Activated CD4-positive, alpha-beta T cell treated with anti-CD3 and anti-CD28 coated beads, Interleukin-2, amount 50 U/mL, for 24 hours (primary cell): ENCODE measurements around the gene SHC3.

ENCODE experiments used
- DNase-seq, 2 donors: peaks; one replicate each; pipeline ENCODE4 v3.0.0-alpha.2; 2020; ENCODE audit warnings: low read depth in 1 of 2, low spot score in 1 of 2

The SHC3 gene

DNA sequence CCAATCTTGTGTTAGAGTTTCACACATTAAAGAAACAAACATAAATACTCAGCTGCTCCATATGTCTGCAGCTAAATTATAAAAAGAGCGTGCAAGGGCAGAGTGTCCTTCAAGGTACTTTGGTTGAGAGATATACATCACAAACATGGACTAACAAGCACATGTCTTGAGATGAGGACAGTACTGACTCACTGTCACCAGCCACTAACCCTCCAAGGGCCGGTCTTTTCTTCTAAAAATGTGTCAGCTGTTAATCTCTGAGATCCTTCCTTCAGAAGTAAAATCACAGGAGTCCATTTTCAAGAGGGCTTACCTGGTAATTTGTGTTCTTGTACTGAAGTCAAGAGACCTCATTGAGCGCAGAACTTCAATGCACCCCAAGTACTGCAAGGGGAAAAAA, 66.4 kb downstream of the SHC3 start:
- DNase-seq = no peak

DNA sequence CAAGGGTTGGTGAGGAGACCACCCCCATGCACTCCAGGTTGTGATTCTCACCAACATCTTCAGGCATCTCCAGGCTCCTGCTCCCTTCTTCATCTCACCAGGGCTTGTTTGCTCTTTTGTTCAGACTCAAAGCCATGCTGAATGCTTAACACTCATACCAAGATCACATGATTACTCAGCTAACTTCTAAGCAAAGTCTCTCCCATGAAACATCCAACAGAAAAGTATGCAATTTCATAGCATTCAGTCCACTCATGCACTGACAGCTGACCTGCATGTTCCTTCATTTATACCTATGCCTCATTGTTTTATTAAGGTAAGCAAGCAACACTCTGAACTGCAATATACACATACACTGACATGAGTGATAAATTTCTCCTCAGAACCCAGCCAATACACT, 69.0 kb downstream of the SHC3 start:
- no peak for DNase-seq

DNA sequence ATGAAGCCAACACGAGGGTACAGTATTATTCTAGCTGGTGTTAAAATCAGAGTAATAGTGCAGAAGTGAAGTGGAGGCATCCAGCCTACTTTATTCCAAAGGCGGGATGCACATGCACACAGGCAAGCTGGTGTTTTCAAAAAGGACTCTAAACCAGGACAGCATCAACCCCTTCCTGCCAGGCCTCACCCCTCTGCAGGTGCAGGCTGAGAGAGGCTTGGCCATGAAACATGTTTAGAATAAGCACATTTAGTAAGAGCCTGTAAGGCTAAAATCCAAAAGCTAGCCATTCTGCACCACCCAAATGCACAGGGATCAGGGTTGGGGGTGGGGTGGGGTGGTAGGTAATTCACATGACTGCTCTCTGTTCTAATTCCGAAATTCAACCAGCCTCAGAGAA, 71.2 kb downstream of the SHC3 start:
- DNase-seq = no peak

DNA sequence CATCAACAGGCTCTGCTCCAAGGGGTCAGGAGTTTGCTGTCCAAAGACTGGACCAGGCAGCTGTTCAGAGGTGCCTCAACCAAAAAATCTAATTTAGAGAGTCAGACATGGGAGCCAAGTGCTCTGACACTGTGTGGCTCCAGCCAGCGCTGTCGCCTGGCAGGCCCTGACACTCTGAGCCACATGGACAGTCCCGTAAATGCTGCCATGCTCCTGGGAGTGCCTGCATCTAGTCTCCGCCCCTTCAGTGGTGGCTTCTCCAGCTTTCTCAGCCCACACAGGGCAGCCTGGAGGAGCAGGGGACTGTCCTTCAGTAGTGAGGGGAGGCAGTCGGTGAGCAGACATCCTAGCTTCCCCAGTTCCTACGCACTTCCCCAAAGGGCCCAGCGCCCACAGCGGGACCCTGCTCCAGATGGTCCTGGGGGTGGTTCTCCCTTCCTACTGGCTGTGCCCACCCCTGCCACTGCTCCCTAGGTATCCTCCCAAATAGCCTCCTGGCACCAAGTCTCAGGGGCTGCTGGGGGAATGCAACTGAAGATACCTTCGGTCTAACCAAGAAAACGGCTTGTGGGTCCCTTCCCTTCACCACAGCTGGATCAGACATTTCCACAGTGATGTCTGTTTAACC, 72.3 kb downstream of the SHC3 start:
- no peak for DNase-seq

DNA sequence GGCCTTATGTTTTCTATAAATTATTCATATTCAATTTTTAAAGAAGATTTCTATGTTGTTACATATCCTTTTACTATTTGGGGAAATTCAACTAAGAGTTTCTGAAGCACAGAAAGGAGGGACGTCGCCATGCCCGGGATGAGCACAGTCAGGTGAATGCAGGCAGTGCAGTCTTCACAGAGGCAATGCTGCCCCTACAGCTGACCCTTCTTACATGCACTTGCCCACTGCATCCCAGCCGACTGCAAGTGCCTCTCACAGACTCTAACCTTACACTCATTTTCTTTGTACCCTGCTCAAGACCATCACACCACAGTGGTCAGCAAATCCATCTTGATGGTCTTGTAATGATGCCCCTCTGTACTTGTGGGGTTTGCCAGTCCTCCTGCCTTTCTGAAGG, 73.8 kb downstream of the SHC3 start:
- no peak for DNase-seq

DNA sequence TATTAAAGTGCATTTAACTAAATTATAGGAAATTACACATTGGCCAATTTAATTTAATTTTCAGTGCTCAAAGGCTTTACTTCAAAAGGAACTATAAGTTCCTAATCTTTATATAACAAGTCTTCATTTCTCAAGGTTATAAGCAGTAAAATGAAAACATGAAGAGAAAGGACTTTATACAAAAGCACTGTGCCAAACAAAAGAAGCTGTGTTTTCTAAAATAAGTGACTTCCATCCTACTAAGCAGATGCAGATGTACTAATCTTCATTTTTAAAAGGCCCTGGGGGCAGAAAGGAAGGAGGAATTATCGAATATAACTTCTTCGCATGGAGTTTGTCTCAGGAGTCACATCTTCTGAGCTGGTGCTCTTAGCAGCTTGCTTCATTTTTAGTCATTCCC, 81.4 kb downstream of the SHC3 start:
- DNase-seq = no peak

DNA sequence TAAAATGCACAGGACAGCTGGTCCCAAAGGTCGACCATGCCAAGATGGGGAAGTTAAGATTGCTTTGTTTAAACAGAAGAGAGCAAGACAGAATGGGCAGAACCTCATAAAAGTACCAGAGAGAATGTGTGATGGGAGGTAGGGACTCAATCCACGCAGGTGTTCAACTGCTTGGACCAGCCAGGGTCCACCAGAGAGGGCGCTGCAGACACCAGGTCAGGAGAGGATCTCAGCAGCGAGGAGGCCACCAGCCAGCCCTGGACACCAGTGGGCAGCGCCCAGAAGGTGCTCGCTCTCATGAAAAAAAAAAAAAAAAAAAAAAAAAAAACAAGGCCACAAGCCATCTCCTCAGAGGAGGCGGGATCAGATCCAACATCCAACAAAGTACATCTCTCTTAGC, 81.8 kb downstream of the SHC3 start:
- no peak for DNase-seq

DNA sequence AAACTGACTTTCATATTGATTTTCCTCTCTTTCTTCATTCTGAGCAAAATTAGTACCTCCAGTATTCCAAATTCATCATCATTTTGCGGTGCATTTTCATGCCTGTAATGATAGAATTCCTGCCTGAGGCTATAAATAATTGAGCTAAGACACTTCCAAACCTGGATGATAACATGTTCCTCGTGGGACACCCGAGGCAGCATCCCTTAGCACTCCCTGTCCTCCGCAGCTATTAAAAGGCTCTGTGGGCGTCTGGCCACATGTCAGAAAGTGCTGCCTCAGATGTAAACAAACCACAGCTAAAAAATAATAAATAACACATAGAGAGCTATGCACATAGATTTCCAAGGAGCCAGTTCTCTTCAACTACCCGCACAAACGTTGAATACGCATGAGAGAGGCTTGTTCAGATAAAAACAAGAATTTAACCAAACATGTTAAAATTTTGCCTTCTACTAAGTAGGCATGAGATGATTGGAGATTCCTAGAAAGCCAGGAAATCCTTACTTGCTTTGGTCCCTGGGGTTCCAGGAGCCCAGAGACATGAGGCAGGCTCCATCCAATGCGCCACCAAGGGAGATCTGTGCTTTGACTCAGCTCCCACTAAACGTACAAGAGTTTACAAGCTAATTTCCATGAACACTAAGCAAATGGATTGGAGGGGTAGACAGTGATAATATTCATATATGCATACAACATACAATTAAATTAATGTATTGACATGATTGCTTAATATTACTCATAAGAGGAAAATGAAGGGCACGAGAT, 82.7 kb downstream of the SHC3 start:
- DNase-seq = no peak

DNA sequence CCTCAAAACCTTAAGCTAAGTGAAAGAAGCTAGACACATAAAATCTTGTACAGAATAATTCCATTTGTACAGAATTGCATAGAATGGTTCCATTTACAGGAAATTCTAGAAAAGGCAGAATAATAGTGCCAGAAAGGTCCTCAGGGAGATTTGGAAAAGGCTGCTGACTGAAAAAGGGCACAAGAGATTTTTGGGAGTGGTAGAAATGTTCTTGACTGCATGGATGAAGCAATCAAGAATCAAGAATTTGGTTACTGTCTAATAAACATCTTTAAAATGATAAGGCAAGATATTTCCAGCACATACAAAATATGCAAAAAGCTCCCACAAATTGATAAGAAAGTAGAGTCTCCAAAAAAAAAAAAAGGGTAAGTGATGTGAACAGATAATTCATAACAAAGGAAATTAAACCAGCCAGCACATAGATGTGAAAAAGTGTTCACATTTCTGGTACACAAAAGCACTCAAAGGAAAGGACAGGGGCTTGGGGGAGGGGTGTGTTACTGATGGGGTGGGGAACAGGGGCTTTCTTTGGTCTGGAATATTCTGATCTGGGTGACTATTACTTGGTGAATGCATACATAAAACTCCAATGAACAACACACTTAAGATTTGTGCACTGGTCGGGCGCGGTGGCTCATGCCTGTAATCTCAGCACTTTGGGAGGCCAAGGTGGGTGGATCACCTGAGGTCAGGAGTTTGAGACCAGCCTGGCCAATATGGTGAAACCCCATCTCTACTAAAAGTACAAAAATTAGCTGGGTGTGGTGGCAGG, 85.2 kb downstream of the SHC3 start:
- no peak for DNase-seq

DNA sequence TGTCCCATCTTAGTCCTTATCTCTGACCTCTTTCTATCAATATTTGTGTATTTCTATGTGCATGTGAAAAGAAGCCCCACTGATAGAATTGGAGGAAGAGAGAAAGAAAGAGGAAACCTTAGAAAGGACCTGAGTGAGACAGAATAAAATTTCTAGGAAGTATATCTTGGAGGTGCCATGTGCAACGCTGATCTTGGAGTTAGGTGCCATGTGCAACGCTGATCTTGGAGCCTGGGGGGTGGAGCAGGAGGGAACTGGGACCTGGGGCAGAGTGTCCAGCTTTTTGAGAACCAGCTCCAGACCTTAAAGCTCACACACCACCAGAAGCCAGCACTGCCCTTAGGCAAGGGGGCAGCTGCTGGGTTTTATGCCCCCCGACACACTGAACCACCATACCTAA, 89.4 kb downstream of the SHC3 start:
- no peak for DNase-seq

DNA sequence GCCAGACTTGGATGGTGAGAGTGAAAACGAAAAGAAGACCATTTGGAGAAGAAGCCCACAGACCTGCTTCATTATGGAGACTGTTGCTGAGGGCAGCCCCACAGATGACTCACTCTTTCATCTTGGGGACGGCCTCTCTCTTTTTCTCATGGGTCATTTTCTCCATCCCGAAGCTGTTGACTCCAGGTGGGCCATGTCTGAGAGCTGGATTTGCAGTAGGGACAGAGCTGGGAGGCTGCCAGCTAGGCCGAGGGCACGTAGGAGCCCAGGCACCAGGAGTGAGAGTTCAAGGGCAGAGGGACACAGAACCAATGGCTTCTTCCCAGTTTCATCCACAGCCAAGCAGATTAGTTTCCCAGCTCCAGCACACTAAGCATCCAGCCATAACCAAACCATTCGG, 95.0 kb downstream of the SHC3 start:
- no peak for DNase-seq

DNA sequence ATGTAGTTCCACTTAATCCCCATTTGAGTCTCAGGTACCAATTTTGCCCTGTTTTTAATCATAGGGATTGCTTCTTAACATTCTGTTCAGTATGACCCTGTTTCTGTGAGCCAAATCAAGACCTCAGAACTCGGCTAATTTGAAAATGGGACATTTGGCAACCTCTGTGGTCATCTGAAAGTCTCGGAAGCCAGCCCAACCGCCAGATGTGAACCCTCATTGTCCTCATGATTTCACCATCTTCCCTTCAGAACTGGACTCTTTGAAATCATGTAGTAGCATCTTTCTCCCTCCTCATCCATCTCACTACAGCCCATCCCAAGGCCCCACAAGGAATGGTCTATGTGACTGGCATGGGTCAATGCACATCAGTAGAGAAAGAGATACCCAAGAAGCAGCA, 98.4 kb downstream of the SHC3 start:
- DNase-seq = no peak

DNA sequence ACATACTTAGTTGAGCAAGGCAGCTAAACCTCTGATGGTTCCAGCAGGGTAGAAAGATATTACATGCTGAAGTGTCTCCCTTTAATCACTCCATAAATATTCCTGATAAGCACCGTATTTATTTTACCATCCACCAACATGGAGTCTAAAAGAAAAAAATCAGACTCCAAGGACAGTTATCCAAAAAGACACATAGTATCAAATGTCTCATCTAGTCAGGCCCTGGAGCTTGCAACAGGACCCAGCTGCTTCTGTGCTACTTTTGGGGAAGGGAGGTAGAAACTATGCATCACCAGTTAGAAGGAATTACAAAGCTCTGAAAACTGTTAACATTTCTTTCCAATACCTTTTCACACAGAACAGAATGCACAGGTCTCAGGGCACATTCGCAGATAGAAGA, 99.2 kb downstream of the SHC3 start:
- no peak for DNase-seq

DNA sequence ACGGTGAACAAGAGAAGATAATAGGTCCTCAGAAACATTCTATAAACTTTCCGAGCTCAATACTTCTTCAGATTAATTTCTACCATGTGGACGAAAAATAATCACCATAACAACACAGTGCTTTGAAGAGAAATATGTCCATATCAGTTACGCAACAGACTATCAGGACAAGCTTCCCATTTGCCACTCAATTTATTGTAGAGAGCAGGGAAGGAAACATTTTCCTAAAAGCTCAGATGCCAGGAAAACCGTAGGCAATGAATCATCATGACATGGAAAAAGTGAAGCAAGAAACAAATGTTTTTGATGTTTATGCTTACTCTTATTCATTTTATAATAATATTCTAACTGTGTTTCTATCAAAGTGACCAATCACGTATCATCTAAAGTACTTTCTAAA, 99.8 kb downstream of the SHC3 start:
- no peak for DNase-seq

DNA sequence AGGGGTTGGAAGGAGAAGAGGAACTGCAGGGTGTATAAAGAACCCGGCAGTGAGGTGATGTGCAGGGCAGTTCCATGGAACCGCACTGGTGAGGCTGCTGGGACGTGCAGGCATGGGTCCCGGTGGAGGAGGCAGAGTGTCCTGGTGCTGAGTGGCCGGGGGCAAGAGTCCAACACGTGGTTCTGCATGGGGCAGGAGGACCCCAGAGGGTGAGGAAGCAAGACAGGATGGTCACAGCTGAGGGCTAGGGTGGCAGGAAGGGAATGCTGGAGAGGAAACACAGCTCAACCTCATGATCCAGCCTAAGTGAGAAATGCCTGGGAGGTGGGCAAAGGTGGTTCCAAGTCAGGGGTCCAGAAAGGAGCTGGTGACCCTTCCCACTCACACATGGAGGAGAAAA, 100.2 kb downstream of the SHC3 start:
- no peak for DNase-seq

DNA sequence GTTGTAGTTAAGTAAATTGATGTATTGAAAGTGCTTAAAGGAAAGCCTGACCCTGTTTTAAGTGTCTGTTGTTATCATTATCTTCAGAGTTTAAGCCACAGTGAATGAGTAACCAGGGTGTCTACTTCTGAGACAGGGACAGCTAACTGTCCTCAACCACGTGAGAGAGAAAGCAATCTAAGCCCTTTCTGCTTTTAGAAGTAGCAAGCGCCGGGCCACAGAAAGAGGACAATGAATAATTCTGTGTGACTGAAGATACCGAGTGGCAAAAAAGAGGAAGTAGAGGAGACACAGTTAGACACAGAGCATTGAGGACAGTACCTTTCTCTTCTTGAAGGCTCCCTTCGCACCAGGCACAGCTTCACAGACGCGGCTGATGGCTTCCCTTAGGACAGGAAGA, 101.1 kb downstream of the SHC3 start:
- DNase-seq = no peak

DNA sequence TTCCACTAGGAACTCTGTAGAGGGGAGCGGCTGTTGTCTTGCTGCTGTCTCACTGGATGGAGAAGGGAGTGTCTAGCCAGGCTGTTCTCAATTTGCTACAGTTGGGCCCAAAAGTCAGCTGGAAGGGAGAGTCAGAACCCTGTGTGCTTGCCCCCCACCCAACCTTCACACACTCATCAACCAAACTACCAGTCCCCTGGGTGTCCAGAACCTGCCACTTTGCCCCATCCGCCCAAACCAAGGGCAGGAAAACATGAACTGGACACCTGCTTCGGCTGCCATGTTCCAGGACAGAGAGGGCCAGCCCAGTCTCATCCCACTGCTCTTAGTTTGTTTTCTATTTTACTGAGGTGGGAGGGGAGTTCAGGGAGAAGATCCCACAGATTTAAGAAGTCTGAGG, 105.2 kb downstream of the SHC3 start:
- no peak for DNase-seq

DNA sequence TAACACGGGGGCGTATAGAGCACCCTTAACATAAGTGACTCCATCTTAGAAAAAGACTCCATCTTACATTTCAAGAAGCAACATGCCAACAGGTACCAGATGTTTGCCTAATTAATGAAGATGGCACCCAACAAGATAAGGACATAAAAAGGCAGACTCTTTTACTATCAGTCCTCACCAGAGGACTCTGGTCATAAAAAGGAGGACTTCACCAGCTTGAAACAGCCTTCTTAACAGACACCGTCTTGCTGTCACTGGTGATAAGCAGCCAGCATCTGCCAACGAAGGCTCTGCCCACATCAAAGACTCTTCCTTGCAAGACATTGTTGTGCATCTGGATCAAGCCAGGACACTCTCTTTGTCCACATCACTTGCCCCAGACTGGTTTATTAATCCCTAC, 107.0 kb downstream of the SHC3 start:
- no peak for DNase-seq

DNA sequence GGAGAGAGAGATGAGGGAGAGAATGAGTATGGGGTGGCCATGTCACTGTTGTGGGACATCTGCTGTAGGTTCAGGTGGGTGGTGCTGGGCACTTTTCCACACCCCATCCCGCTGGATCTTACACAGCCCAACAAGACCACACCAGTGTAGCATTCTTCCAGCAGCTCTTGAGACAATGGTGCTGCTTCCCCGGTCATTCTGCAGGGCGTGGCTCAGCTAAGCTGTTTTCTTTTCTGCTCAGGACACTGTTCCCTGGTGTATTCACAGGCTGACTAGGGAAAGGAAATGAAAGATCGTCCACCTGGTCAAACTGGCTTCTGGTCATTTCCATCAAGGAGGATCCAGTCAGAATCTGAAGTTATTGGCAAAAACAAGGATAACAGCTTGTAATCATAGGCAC, 111.8 kb downstream of the SHC3 start:
- no peak for DNase-seq

DNA sequence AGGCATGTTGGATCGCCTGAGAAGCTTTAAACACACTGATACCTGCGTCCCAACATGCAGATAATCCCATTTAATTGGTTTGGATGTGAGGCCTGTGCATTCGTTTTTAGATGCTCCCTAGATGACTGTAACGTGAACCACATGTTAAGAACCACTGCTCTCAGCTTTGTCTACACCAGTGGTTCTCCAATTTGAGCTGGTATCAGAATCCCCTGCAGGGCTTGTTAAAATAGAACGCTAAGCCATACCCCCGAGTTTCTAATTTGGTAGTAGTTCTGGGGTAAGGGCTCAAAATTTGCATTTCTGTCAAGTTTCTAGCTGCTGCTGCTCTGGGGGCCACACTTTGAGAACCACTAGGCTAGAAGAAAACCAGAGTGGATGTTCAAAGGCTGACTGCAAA, 112.7 kb downstream of the SHC3 start:
- no peak for DNase-seq

DNA sequence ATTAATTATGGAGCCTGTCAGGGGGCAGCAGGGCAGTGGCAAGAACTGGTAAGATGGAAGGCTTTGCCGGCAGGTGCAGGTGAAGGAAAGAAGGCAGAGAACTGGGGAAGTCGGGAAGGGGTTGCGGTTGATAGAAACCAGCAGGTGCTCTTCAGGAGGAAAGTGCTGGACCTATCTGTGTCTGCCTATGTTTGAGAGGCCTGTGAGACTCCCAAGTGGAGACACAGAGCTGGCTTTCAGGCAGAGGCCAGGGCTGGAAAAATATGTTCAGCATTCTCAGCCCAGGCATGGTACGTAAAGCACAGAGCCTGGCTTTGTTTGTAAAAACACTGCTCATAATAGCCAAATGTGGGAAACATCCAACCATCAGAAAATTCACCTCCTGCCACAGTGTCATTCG, 117.8 kb downstream of the SHC3 start:
- DNase-seq = no peak

DNA sequence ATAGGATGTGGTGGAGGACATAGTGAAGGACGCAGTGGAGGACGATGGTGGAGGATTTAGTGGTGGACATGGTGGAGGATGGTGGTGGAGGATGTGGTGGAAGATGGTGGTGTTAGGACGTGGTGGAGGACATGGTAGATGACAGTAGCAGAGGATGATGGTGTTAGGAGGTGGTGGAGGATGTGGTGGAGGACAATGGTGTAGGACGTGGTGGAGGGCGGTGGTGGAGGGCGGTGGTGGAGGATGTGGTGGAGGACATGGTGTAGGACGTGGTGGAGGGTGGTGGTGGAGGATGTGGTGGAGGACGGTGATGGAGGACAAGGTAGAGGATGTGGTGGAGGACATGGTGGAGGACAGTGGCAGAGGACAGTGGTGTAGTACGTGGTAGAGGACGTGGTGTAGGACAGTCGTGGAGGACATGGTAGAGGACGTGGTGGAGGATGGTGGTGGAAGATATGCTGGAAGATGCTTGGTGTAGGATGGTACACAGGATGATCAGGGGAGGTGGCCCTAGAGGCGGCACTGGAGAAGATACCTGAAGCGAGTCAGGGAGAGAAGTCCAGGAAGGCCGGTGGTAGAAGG, 118.6 kb downstream of the SHC3 start:
- no peak for DNase-seq
